H9 (cell line): ENCODE data around the gene KRTAP19-8. TPM values are rescaled to one million over a fixed set of nuclear protein-coding genes. Genes with fewer than 3 reads are reported as not detected.

Source experiments
- DNase-seq: peaks from one replicate; pipeline ENCODE4 v3.0.0-alpha.2; 2017
- H2AFZ ChIP-seq: one replicate; pipeline ENCODE4 v1.6.1; 2013; ENCODE audit warnings: mild to moderate bottlenecking, low read length, control low read depth, moderate library complexity
- H2AK5ac ChIP-seq: 2 replicates; pipeline ENCODE4 v1.6.1; 2013; ENCODE audit warnings: low read length, control low read depth, mixed read lengths; ENCODE audit not compliant: insufficient read length
- H2BK120ac ChIP-seq: one replicate; pipeline ENCODE4 v1.6.1; 2013; ENCODE audit warnings: low read depth, mild to moderate bottlenecking, low read length, control low read depth, inconsistent platforms; ENCODE audit not compliant: poor library complexity, severe bottlenecking
- H2BK12ac ChIP-seq: 2 replicates; pipeline ENCODE4 v1.6.1; 2013; ENCODE audit warnings: low read length, control low read depth, mixed read lengths, low read depth; ENCODE audit not compliant: insufficient read length
- H2BK15ac ChIP-seq: 2 replicates; pipeline ENCODE4 v1.6.1; 2013; ENCODE audit warnings: low read depth, low read length, control low read depth
- H2BK20ac ChIP-seq: one replicate; pipeline ENCODE4 v1.6.1; 2013; ENCODE audit warnings: low read depth, mild to moderate bottlenecking, low read length, control low read depth, inconsistent platforms; ENCODE audit not compliant: poor library complexity, severe bottlenecking
- H2BK5ac ChIP-seq: 2 replicates; pipeline ENCODE4 v1.6.1; 2013; ENCODE audit warnings: low read length, control low read depth, mixed read lengths; ENCODE audit not compliant: insufficient read length
- H3K14ac ChIP-seq: 2 replicates; pipeline ENCODE4 v1.6.1; 2013; ENCODE audit warnings: low read length, control low read depth; ENCODE audit not compliant: insufficient read depth
- H3K18ac ChIP-seq: 2 replicates; pipeline ENCODE4 v1.6.1; 2013; ENCODE audit warnings: low read depth, mild to moderate bottlenecking, mixed read lengths, low read length, control low read depth; ENCODE audit not compliant: insufficient read length
- H3K23ac ChIP-seq: 2 replicates; pipeline ENCODE4 v1.6.1; 2013; ENCODE audit warnings: low read length, control low read depth, mixed read lengths, low read depth; ENCODE audit not compliant: insufficient read length
- H3K23me2 ChIP-seq: 2 replicates; pipeline ENCODE4 v1.6.1; 2013; ENCODE audit warnings: low read depth, mild to moderate bottlenecking, mixed read lengths, low read length, control low read depth; ENCODE audit not compliant: insufficient read length, poor library complexity, severe bottlenecking
- H3K27ac ChIP-seq: 2 replicates; pipeline ENCODE4 v1.5.1; 2013; ENCODE audit warnings: low read length, control low read depth, mixed read lengths, low read depth; ENCODE audit not compliant: insufficient read length
- H3K27me3 ChIP-seq: 2 replicates; pipeline ENCODE4 v1.6.1; 2013; ENCODE audit warnings: low read length, control low read depth, inconsistent platforms; ENCODE audit not compliant: insufficient read depth
- H3K4ac ChIP-seq: 2 replicates; pipeline ENCODE4 v1.6.1; 2013; ENCODE audit warnings: low read depth, mild to moderate bottlenecking, control low read depth, inconsistent platforms, low read length, moderate library complexity
- H3K4me1 ChIP-seq: 2 replicates; pipeline ENCODE4 v1.6.1; 2013; ENCODE audit warnings: low read length, control low read depth, inconsistent platforms; ENCODE audit not compliant: insufficient read depth
- H3K4me2 ChIP-seq: 2 replicates; pipeline ENCODE4 v1.6.1; 2013; ENCODE audit warnings: low read length, control low read depth, mixed read lengths; ENCODE audit not compliant: insufficient read length, insufficient read depth
- H3K56ac ChIP-seq: 2 replicates; pipeline ENCODE4 v1.6.1; 2013; ENCODE audit warnings: low read depth, mild to moderate bottlenecking, mixed read lengths, low read length, control low read depth; ENCODE audit not compliant: insufficient read length
- H3K79me1 ChIP-seq: 2 replicates; pipeline ENCODE4 v1.6.1; 2013; ENCODE audit warnings: low read depth, mild to moderate bottlenecking, moderate library complexity, low read length, control low read depth, inconsistent platforms; ENCODE audit not compliant: insufficient read depth, poor library complexity, severe bottlenecking
- H3K79me2 ChIP-seq: 2 replicates; pipeline ENCODE4 v1.6.1; 2013; ENCODE audit warnings: low read length, control low read depth, inconsistent platforms; ENCODE audit not compliant: insufficient read depth
- H3K9ac ChIP-seq: 2 replicates; pipeline ENCODE4 v1.6.1; 2013; ENCODE audit warnings: low read length, control low read depth, mixed read lengths; ENCODE audit not compliant: insufficient read length; ENCODE audit errors: extremely low read depth
- H3K9me3 ChIP-seq: one replicate; pipeline ENCODE4 v1.6.1; 2013; ENCODE audit warnings: low read depth, low read length, inconsistent platforms; ENCODE audit not compliant: control insufficient read depth
- H3T11ph ChIP-seq: one replicate; pipeline ENCODE4 v1.6.1; 2013; ENCODE audit warnings: mild to moderate bottlenecking, low read length, control low read depth, inconsistent platforms
- H4K20me1 ChIP-seq: one replicate; pipeline ENCODE4 v1.6.1; 2013; ENCODE audit not compliant: control insufficient read depth, insufficient read length, insufficient read depth
- H4K5ac ChIP-seq: 2 replicates; pipeline ENCODE4 v1.6.1; 2013; ENCODE audit warnings: low read depth, mild to moderate bottlenecking, mixed read lengths, low read length, control low read depth; ENCODE audit not compliant: insufficient read length
- H4K8ac ChIP-seq: replicated peaks from 2 replicates; pipeline ENCODE4 v1.6.1; 2013; ENCODE audit warnings: low read length, control low read depth, mixed read lengths, low read depth; ENCODE audit not compliant: insufficient read length
- H4K91ac ChIP-seq: 2 replicates; pipeline ENCODE4 v1.6.1; 2013; ENCODE audit warnings: low read depth, mild to moderate bottlenecking, moderate library complexity, mixed read lengths, low read length, control low read depth; ENCODE audit not compliant: insufficient read length
- H3K27ac Mint-ChIP-seq, 3 experiments: 2 replicates in 2 of 3; 3 replicates in 1 of 3; pipeline ENCODE4 v1.8.0; 2020 to 2021; ENCODE audit warnings: mixed read lengths in 3 of 3, mild to moderate bottlenecking in 1 of 3, moderate library complexity in 1 of 3
- H3K27me3 Mint-ChIP-seq: 2 replicates; pipeline ENCODE4 v1.8.0; 2021; ENCODE audit warnings: low read depth, mild to moderate bottlenecking, moderate library complexity, mixed read lengths
- H3K36me3 Mint-ChIP-seq, 3 experiments: 2 replicates in 2 of 3; 3 replicates in 1 of 3; pipeline ENCODE4 v1.8.0; 2020 to 2021; ENCODE audit warnings: low read depth in 3 of 3, mixed read lengths in 3 of 3; ENCODE audit not compliant: insufficient read depth in 1 of 3
- H3K4me1 Mint-ChIP-seq, 2 experiments: 2 replicates each; pipeline ENCODE4 v1.8.0; 2020; ENCODE audit warnings: mixed read lengths in 2 of 2
- H3K4me3 Mint-ChIP-seq, 2 experiments: 2 replicates in 1 of 2; 3 replicates in 1 of 2; pipeline ENCODE4 v1.8.0; 2020 to 2021; ENCODE audit warnings: mild to moderate bottlenecking in 2 of 2, mixed read lengths in 2 of 2, moderate library complexity in 1 of 2
- H3K9me3 Mint-ChIP-seq, 2 experiments: 2 replicates in 1 of 2; 3 replicates in 1 of 2; pipeline ENCODE4 v1.8.0; 2020; ENCODE audit warnings: mild to moderate bottlenecking in 2 of 2, mixed read lengths in 2 of 2, moderate library complexity in 1 of 2
- WGBS: extraction: QIAGEN DNeasy Blood & Tissue Kit; methylation state at CpG from one replicate; pipeline ENCODE4 v1.1.7; 2013; ENCODE audit warnings: missing lambda C conversion rate, low lambda C conversion rate, mixed read lengths; ENCODE audit not compliant: insufficient read length; ENCODE audit errors: extremely low coverage; 5-methylcytosine and 5-hydroxymethylcytosine counted together
- total RNA-seq: library from RNA; stranded (reverse); gene quantifications from 2 replicates; pipeline ENCODE4 v1.2.1, GENCODE V29; 2021
- TF ChIP-seq, protein P1 (sequence below): fragments of 200-600 bp; sonication (generic); conservative IDR thresholded peaks from 3 replicates; pipeline ENCODE4 v1.8.0; 2021; ENCODE audit warnings: antibody characterized with exemption, mild to moderate bottlenecking

Gene KRTAP19-8
- total RNA-seq, 1 experiment from 2014 or later: not detected

DNA sequence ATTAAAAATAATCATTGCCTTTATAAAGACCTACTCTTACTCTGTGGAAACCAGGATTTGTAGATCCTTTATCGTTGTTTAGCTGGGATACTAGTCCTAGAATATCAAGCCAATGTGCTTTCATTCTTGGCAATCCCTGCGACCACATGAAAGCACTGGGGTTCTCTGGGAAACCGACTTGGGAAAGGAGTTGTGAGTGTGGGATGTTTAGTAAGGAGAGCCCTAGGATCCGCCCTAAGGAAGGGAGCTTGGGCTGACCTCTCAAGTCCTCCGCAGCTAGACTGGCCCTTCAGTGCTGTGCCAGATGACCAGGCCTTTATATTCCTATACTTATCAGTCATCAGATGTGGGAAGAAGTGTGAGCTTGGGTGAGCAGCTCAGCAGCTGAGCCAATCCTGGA, 5.2 kb upstream of the KRTAP19-8 start:
- Histone ChIP-seq H3K4me2 (no peak overlapping the region), H3K23ac (no peak overlapping the region), H3K4ac (no peak overlapping the region), H4K91ac (no peak overlapping the region), H2BK5ac (no peak overlapping the region), H3K27me3 (no peaks in the 10 kb centered on the region), H3K23me2 (no peaks in the 10 kb centered on the region), H2BK15ac (no peak overlapping the region), H3K4me1 (no peaks in the 10 kb centered on the region), H3K27ac (no peak overlapping the region), H4K8ac (no peak overlapping the region), H2AK5ac (no peak overlapping the region), H3T11ph (no peak overlapping the region), H3K79me2 (no peaks in the 10 kb centered on the region), H2BK120ac (no peak overlapping the region), H3K56ac (no peak overlapping the region), H2AFZ (no peak overlapping the region), H3K79me1 (no peaks in the 10 kb centered on the region), H3K9ac (no peak overlapping the region), H2BK12ac (no peak overlapping the region), H3K14ac (no peak overlapping the region), H4K20me1 (no peaks in the 10 kb centered on the region), H2BK20ac (no peak overlapping the region), H3K9me3 (no peaks in the 10 kb centered on the region), H4K5ac (no peak overlapping the region), H3K18ac (no peak overlapping the region)
- no CpG with 5 or more reads among the region's 5 CpGs for WGBS
- TF ChIP-seq, protein P1, sequence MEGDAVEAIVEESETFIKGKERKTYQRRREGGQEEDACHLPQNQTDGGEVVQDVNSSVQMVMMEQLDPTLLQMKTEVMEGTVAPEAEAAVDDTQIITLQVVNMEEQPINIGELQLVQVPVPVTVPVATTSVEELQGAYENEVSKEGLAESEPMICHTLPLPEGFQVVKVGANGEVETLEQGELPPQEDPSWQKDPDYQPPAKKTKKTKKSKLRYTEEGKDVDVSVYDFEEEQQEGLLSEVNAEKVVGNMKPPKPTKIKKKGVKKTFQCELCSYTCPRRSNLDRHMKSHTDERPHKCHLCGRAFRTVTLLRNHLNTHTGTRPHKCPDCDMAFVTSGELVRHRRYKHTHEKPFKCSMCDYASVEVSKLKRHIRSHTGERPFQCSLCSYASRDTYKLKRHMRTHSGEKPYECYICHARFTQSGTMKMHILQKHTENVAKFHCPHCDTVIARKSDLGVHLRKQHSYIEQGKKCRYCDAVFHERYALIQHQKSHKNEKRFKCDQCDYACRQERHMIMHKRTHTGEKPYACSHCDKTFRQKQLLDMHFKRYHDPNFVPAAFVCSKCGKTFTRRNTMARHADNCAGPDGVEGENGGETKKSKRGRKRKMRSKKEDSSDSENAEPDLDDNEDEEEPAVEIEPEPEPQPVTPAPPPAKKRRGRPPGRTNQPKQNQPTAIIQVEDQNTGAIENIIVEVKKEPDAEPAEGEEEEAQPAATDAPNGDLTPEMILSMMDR: no peak
- no peaks in the 10 kb centered on the region for H3K9me3 Mint-ChIP-seq
- DNase-seq: no peak
- H3K27ac Mint-ChIP-seq: no peak overlapping the region
- H3K36me3 Mint-ChIP-seq: no peaks in the 10 kb centered on the region; a peak in 1 of 7 replicates
- peaks cover 1% of the 10 kb centered on the region; the same call in 1 of the 2 replicates for H3K27me3 Mint-ChIP-seq
- peaks cover 3% of the 10 kb centered on the region in 2 experiments; a peak in 3 of 4 replicates for H3K4me1 Mint-ChIP-seq
- no peak overlapping the region for H3K4me3 Mint-ChIP-seq
